GM19043 (cell line): ENCODE results near the gene SMIM22.

Source experiments
- ATAC-seq: cut with Tn5 transposase; IDR thresholded peaks from one replicate; pipeline ENCODE4 v1.9.1; 2021; ENCODE audit warnings: low read depth; ENCODE audit not compliant: unreplicated experiment

The SMIM22 gene

DNA sequence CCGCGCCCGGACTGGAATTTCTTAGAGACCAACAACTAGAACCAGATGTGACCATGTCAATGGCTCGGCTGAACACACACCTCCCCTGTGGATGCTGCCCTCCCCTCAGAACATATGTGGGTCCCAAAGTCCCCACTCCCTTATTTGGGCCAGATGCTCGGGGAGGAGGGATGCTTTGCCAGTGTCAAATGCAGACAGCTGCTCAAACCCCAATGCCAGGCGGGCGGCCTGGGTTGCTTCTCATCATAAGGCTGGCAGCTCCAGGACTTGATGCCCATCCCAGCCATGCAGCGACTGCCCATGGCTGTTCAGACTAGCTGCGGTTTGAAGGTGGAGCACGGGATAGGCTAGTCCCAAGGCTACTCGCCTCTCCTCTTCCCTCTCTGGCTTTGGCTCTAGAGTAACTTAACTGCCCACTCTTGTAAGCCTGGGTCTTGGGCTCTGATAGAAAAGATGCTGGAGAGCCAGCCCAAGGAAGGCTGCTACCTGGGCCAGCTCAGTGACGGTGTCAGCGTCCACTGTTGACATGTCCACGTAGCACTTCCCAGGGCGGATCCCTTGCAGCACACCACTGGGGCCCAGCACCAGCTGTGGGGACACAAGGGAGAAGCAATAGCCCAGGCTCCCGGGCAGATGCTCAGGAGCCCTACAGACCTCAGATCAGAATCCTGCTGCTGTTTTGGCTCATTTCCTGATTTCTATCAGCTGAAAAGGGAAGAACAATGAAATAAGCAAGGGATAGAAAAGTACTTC is 18.3 kb downstream of the SMIM22 start:
- no peak for ATAC-seq

DNA sequence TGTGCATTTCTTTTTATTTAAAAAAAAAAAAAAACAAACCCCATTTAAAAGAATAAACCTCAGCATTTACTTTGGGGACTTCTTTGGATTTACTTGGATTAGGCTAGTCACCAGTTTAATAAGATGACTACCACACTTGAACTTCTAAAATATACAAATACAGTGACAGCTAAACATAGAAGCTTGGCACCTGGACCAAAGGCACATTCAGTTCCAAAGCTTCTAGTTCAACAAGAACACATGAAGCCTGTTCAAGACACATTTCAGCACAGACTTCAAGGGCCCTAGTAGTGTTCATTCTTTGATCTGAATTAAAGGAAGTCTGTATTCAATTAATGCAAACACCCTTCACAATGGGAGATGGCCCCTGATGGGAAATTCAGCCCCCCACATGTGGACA is 18.9 kb downstream of the SMIM22 start:
- no peak for ATAC-seq

DNA sequence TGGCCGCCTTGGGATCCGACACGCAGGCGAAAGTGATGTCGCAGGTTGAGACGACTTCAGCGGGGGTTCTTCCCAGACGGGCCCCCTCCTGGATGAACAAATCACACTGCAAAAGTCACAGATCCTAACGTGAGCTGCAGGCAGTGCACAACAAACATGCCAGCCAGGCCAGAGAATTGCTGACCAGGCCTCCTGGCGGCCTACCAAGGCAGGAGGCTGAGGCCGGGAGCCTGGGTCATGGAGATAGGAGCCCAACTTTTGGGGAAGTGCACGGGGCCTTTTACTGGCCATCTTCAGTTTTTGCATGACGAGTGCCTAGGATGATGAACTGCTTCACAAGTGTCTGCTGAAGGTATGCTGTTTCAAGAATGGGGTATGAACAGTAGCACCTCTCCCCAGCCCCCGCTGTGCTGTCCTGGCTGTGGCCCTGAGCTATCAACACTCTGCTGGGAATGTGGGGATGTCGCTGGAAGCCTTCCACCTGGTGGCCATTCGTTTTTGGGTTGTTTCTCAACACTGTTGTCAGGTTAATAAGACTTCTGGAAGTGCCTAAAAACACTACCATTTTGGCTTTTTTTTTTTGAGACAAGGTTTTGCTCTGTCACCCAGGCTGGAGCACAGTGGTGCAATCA is 19.5 kb downstream of the SMIM22 start:
- ATAC-seq, result no peak

DNA sequence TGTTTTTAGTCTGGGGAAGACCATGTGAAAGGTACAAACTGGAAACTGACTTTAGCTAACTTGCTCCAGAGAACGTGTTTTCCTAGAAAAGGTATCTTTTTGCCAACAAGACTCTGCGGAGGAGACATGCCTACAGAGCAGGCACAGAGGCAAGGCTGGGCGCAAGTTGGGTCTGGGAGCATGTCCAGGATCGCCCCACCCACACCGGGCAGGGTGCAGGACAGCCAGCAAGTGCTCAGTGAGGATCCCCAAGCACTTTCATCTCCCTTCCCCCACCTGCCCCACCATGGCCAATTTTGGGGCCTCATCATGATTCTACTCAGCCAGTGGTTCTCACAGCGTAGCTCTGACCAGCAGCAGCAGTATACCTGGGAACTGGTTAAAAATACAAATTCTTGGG is 25.5 kb downstream of the SMIM22 start:
- ATAC-seq, result no peak

DNA sequence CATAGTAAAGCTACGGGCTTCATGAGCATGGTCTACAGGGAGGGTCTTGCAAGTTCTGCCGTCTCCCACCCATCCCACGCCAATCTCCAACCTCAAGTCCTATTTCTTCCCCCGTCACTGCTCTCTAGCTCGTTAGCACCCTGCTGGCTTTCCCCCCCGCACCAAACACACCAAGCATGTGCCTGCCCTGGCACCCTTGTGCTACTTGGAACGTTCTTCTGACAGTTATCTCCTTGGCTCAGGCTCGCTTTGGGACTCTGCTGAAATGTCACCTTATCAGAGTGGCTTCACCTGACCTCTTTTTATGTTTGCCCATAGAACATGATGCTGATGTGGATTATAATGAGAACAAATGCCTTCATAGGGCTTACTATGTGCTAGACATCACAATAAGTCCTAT is 30.0 kb downstream of the SMIM22 start:
- ATAC-seq, result no peak

DNA sequence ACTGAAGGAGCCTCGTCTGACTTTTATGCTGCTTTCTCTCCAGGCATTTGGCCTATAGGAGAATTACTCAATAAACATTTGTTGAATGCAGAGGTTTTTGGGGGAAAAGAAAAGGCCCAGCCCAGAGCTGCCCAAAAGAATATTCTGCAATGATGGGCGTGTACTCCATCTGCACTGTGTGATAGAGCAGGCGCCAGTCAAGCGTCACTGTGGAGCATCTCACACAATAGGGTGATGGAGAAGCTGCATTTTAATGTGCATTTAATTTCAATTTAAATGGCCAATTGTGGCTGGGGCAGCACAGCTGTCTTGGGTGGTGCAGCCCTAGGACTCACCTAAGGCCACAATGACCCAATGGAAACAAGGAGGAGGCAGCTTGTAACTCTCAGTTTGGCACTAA is 31.4 kb downstream of the SMIM22 start:
- no peak for ATAC-seq

DNA sequence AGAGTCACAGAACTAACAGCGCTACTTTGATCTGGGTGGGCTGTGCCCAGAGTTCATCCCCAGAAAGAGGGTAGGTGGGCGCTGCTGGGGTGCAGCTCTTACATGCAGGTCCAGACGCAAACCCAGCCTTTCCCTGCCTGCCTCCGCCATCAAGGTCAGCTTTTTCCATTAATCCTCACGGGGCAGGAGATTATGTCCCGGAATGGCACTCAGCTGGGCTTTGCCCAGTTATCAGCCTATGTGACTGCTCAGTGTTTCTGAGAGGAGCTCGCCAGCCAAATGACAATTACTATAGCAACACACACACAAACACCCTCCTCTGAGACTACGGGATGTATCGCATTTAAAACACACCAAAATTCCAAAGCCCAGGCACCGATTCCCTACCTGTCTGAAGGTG is 31.8 kb downstream of the SMIM22 start:
- ATAC-seq, result no peak

DNA sequence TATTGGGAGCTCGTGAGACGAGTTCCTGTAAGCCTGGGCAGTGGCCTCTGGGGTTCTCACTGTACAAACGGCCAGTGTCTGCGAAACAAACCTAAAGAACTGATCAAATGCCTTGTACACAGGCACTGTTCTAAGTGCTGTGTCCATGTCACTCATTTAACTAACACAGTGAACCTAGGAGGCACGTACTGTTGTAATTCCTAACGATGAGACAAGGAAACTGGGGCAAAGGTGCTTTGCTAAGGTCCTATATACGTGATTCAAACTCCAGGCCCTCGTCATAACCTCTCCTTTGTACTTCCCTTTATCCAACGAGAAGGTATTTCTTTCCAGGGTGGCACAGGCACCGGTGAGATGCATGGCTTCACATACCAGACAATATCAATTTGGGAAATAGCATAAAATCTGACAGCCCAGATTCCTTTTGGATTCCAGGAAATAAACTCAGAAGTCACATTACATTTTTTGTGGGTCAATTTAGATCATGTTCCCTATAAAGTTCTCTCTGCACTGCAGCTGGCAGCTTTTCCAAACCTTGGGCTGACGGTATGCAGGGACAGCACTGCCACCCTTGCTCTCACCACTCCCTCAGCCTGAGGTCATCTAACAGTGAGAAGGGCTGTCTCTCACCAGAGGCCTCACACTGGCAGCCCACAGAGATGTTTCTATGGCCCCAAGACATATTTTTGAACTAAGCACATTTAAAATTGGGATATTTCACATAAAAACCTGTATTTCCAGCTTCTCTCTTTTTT is 33.6 kb downstream of the SMIM22 start:
- ATAC-seq, result no peak

DNA sequence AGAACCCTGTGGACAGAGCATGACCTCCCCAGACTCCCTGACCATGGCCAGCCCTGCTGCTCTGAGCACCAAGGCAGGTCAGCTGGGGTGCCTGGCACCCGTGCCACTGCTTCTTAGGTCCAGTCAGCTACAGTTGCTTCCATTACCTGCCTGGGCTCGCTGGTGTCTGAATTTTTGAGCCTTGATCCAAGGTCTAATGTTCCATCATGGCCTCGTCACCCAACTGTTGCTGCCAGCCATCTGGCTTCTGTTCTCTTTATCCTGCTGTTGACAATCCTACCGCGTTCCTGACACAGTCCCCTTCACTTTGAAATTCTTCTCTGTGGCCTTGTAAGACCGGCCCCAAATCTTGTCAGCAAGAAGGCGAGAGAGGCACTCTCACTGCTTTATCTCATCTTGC is 35.2 kb downstream of the SMIM22 start:
- no peak for ATAC-seq

DNA sequence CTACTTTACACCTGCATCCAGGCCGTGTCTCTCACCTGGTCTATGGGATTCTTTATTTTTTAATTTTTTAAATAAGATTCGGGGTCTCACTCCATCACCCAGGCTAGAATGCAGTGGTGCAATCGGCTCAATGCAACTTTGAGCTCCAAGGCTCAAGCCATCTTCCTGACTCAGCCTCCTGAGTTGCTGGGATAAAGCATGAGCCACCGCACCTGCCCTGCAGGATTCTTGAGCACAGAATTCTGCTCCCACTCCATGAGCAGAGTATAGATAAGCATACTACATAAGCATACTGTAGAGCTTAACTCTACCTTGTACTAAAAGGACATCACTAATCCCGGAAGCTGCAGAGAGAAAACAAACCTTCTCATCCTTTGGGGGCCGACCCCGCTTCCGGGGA is 36.4 kb downstream of the SMIM22 start:
- no peak for ATAC-seq

DNA sequence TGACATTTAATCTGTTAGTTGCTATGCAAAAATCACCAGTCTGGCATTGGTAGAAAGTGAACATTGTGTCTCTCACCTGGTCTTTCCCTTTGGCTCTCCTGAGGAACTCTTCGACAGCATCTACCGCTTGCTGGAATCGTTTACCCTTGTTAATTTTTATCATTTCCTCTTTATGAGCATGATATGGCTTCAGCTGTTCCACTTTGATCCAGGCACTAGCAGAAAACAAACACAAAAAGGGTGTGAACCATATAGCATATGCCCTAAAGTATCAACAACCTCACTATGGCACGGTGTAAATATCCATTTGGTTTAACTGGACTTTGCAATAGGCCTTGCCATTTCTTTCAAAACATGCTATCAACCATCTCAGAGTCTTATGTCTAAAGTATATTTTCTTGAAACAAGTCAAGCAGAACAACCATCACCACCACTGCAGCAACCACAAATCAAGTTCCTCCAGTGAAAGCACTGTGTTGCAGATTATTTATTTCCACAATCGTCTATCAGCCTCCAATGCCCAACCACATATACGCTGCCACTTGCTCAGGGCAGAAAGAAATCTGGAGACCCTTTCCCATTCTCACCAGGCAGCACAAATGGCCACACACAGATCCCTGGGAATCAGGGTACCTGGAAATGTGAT is 37.7 kb downstream of the SMIM22 start:
- no peak for ATAC-seq

DNA sequence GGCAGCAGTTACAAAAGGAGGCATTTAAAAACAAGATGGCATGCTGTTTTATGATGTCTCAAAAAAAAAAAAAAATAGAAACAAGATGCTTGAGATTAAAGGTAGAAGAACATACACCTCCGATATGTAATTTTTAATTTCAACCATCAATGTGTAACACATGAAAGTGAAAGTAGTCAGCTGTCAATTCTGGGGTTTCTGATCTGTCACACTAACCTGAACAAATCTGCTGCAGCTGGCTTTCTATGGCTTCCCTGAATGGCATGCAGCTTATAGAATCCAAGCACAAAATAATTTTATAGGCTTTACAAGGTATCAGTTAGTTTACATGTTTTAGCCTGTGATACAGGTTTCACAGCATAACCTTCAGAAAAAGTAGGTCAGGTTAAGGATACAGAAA is 38.4 kb downstream of the SMIM22 start:
- ATAC-seq, result no peak

DNA sequence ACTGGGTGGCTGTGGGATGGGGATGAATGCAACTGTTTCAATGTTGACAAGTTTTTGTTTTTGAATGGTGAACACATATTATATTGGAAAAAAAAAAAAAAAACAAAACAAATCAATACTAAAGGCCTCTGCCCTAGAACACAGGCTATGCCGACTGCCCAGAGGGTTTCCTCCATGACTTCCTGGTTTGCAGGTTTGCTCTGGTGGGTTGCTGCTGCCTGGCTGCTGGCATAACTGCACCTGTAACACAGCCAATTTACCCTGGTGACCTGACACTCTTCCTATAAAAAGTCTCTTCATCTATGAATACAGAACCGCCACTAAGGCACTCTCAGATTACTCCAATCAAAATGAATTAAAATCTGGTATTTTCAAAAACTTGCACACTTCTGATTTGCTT is 41.6 kb downstream of the SMIM22 start:
- ATAC-seq, result no peak

DNA sequence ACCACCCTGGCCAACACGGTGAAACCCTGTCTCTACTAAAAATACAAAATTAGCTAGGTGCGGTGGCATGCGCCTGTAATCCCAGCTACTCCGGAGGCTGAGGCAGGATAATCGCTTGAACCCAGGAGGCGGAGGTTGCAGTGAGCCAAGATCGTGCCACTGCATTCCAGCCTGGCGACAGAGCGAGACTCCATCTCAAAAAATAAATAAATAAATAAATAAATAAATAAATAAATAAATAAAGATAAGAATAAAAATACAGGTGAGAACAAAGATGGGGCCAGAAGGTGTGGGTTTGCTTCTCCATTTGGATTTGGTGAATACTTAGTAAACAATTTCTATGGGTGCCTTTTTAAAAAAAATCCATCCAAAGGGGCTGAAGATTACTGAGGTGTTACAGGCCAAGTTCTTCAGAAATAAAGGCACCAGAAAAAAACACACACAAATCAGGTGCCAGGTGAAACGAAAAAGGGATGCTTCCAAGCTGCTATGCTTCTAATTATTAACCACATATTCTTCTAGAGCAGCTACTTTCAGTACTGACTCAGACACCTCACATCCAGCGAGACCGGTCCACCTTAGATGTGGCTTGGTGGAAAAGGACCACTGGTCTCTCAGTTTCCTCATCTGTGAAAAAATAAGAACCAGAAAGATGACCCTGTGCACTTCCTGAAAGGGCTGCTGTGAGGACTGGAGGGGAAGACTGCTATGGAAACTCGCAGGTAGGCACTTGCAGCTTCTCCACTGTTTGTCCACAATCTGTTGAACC is 42.7 kb downstream of the SMIM22 start:
- peak; percentile 71 for ATAC-seq

DNA sequence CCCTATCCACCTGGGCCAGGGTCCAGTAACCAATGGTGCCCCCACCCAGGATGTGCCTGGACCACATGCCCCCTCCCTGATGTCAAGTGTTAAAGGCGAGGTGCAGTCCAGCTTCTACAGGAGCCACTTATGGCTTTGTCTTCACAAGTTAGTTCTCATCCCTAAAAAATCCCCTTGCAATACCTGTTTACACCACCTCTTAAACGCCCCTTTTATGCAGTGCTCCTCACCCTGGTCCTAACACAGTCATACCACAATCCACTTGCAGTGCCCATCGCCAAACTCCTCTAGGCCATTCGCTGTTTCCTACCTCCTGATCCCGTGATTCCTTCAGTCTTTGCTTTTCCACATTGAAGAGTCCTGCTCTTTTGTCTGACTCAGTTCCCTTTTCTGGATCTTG is 44.8 kb downstream of the SMIM22 start:
- no peak for ATAC-seq

DNA sequence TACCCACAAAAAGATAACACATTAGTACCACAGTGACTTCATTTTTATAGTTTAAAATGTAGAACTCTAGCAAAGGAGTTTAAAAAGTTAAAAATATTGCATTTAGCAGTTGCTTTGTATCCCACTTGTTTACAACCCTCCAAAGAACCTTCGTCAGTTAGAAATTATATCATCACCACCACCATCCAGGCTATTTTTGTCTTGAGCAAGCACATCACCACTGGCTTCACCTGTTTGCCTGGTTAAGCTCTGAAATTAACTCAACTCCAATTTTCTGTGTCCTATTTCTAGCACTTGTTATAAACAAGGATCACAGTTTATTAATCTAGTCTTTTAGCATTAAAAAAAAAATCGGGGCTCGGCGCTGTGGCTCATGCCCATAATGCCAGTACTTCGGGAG is 45.8 kb downstream of the SMIM22 start:
- ATAC-seq, result no peak
